ENCODE data around the gene PGM2L1.

GRCh38 chr11:74397501-74398243 is 561 bp downstream of the PGM2L1 start:
- TF ChIP-seq ARNTL (CRISPR knock-in tag; IDR thresholded peaks at IDR 0.05; ENCODE audit: borderline replicate concordance, low read depth) (no peak), PPARA (CRISPR knock-in tag; IDR thresholded peaks at IDR 0.05; ENCODE audit: borderline replicate concordance) (no peak), CSRNP3 (CRISPR knock-in tag; IDR thresholded peaks at IDR 0.05) (no peak), ZFP30 (CRISPR knock-in tag; IDR thresholded peaks at IDR 0.05) (no peak), ZFP3 (CRISPR knock-in tag; IDR thresholded peaks at IDR 0.05) (no peak), ISL1 (CRISPR knock-in tag; IDR thresholded peaks at IDR 0.05) (no peak), TOX (CRISPR knock-in tag; IDR thresholded peaks at IDR 0.05; ENCODE audit: borderline replicate concordance) (no peak)
- TF ChIP-seq, protein P1, sequence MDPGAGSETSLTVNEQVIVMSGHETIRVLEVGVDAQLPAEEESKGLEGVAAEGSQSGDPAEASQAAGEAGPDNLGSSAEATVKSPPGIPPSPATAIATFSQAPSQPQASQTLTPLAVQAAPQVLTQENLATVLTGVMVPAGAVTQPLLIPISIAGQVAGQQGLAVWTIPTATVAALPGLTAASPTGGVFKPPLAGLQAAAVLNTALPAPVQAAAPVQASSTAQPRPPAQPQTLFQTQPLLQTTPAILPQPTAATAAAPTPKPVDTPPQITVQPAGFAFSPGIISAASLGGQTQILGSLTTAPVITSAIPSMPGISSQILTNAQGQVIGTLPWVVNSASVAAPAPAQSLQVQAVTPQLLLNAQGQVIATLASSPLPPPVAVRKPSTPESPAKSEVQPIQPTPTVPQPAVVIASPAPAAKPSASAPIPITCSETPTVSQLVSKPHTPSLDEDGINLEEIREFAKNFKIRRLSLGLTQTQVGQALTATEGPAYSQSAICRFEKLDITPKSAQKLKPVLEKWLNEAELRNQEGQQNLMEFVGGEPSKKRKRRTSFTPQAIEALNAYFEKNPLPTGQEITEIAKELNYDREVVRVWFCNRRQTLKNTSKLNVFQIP (CRISPR knock-in tag; IDR thresholded peaks at IDR 0.05; ENCODE audit: borderline replicate concordance, low read depth), result no peak

Data from SK-N-SH treated with all-trans-retinoic acid at 6 μM for 48 hours (cell line).